OCI-LY3 (cell line): ENCODE results near the gene SENP6.
A peak's percentile ranks its signal among the peaks of the same experiment; 100 is the strongest.
"Not testable (repeated sequence)": the region's sequence is repeated elsewhere in the genome, so short reads cannot be mapped to it uniquely, and the experiment has no call there.

Experiments used
- H2AFZ ChIP-seq: fragments of 200-600, 300-600 bp; shearing (Covaris generic); 2 replicates; pipeline ENCODE4 v1.6.0; 2014; ENCODE audit warnings: antibody characterized with exemption, low read depth, low read length
- H3K27ac ChIP-seq: fragments of 200-600, 300-600 bp; sonication (generic); 2 replicates; pipeline ENCODE4 v1.5.1; 2014; ENCODE audit warnings: mild to moderate bottlenecking, low read length, moderate library complexity, mixed read lengths
- H3K27me3 ChIP-seq: fragments of 200-600, 300-600 bp; sonication (generic); 2 replicates; pipeline ENCODE4 v1.6.1; 2014; ENCODE audit warnings: low read depth, low read length, mixed read lengths
- H3K36me3 ChIP-seq: fragments of 200-600, 300-600 bp; sonication (generic); replicated peaks from 2 replicates; pipeline ENCODE3; 2014; ENCODE audit warnings: low read depth, low read length, mixed read lengths
- H3K4me1 ChIP-seq: fragments of 300-600, 200-600 bp; sonication (generic); 2 replicates; pipeline ENCODE4 v1.6.1; 2014; ENCODE audit warnings: low read length, mixed read lengths
- H3K4me2 ChIP-seq: fragments of 200-600, 300-600 bp; sonication (generic); 2 replicates; pipeline ENCODE4 v1.6.1; 2014; ENCODE audit warnings: low read length, mixed read lengths
- H3K4me3 ChIP-seq: fragments of 300-600, 200-600 bp; sonication (generic); 2 replicates; pipeline ENCODE4 v1.5.1; 2014; ENCODE audit warnings: antibody characterized with exemption, mild to moderate bottlenecking, low read length, moderate library complexity
- H3K79me2 ChIP-seq: fragments of 300-600, 200-600 bp; shearing (Covaris generic); 2 replicates; pipeline ENCODE4 v1.6.1; 2014; ENCODE audit warnings: mild to moderate bottlenecking, low read length, mixed read lengths
- H3K9ac ChIP-seq: fragments of 300-600, 200-600 bp; shearing (Covaris generic); 2 replicates; pipeline ENCODE4 v1.6.0; 2014; ENCODE audit warnings: mild to moderate bottlenecking, low read length, moderate library complexity
- H3K9me3 ChIP-seq: fragments of 200-600, 300-600 bp; shearing (Covaris generic); 2 replicates; pipeline ENCODE4 v1.6.1; 2014; ENCODE audit warnings: low read length, mixed read lengths; ENCODE audit not compliant: insufficient read depth
- H4K20me1 ChIP-seq: fragments of 200-600, 300-600 bp; sonication (generic); 2 replicates; pipeline ENCODE4 v1.6.1; 2016; ENCODE audit warnings: low read length, mixed read lengths; ENCODE audit not compliant: insufficient read depth
- EZH2phosphoT487 ChIP-seq: fragments of 200-600 bp; shearing (Covaris generic); IDR thresholded peaks from 2 replicates; pipeline ENCODE4 v1.6.1; 2018; ENCODE audit warnings: antibody characterized with exemption, mixed run types, low read depth
- TF ChIP-seq, protein P1 (sequence below): fragments of 200-600, 300-600 bp; sonication (generic); IDR thresholded peaks from 2 replicates; pipeline ENCODE4 v1.5.1; 2014; ENCODE audit warnings: antibody characterized with exemption, low read length, low read depth

Gene SENP6

GRCh38 chr6:75590370-75590769 lies 11.3 kb upstream of the SENP6 start:
- no peaks in the 10 kb centered on the region for H3K27me3 ChIP-seq
- no peaks in the 10 kb centered on the region for H4K20me1 ChIP-seq
- TF ChIP-seq, protein P1, sequence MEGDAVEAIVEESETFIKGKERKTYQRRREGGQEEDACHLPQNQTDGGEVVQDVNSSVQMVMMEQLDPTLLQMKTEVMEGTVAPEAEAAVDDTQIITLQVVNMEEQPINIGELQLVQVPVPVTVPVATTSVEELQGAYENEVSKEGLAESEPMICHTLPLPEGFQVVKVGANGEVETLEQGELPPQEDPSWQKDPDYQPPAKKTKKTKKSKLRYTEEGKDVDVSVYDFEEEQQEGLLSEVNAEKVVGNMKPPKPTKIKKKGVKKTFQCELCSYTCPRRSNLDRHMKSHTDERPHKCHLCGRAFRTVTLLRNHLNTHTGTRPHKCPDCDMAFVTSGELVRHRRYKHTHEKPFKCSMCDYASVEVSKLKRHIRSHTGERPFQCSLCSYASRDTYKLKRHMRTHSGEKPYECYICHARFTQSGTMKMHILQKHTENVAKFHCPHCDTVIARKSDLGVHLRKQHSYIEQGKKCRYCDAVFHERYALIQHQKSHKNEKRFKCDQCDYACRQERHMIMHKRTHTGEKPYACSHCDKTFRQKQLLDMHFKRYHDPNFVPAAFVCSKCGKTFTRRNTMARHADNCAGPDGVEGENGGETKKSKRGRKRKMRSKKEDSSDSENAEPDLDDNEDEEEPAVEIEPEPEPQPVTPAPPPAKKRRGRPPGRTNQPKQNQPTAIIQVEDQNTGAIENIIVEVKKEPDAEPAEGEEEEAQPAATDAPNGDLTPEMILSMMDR, result no peak
- TF ChIP-seq EZH2phosphoT487, result no peak
- H3K36me3 ChIP-seq, result no peaks in the 10 kb centered on the region
- no peak overlapping the region for H2AFZ ChIP-seq
- no peak overlapping the region for H3K27ac ChIP-seq
- H3K9ac ChIP-seq, result no peak overlapping the region
- no peak overlapping the region for H3K4me3 ChIP-seq
- H3K4me2 ChIP-seq, result no peak overlapping the region
- peaks cover 16% of the 10 kb centered on the region for H3K4me1 ChIP-seq
- no peaks in the 10 kb centered on the region for H3K9me3 ChIP-seq
- H3K79me2 ChIP-seq, result no peaks in the 10 kb centered on the region

DNA sequence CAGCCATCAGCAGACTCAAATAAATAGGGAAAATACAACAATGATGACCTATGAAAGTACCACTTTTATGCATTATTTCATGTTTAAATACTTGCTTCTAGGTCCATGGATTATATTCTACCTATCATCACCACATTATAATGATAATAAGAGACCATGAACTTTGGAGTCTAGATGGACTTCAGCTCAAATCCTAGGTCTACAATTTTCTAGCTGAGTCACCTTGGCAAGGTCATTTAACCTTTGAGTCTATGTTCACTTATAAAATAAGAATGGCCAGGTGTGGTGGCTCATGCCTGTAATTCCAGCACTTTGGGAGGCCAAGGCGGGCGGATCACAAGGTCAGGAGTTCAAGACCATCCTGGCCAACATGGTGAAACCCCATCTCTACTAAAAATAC lies 5.3 kb upstream of the SENP6 start:
- H3K36me3 ChIP-seq, H3K27me3 ChIP-seq, H3K27ac ChIP-seq: not testable (repeated sequence)

DNA sequence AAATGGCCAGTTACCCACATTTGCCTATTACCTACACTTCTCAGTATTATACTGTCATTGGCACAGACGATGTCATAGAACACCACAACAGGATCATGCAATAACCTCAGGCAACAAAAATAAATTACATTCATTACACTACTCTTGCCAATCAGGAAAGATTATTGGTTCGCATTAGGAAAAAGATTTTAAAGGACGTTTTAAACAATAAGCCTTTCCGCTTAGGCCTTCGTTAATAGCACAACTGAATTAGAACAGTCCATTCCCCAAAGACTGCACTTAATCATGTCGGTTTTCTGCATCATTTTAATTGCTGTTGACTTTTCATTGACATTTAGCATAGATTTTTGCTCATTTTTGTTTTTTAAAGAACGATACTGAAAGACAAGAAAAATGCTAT lies 912 bp upstream of the SENP6 start:
- Histone ChIP-seq H2AFZ (peak overlapping the region; percentile 95), H4K20me1 (peaks cover 16% of the 10 kb centered on the region; the same call in 1 of the 2 replicates), H3K79me2 (peaks cover 51% of the 10 kb centered on the region), H3K4me1 (peaks cover 28% of the 10 kb centered on the region), H3K36me3 (peaks cover 6% of the 10 kb centered on the region), H3K27ac (peak overlapping the region; percentile 70; the same call in 1 of the 2 replicates), H3K9ac (peak overlapping the region; percentile 88), H3K9me3 (no peaks in the 10 kb centered on the region), H3K4me2 (peak overlapping the region; percentile 82), H3K27me3 (no peaks in the 10 kb centered on the region), H3K4me3 (peak overlapping the region; percentile 97)
- TF ChIP-seq, protein P1, result no peak

More for the DNA sequence above, 5.3 kb upstream of the SENP6 start:
- H3K4me1 ChIP-seq, H3K9me3 ChIP-seq, H4K20me1 ChIP-seq, H3K4me2 ChIP-seq, H2AFZ ChIP-seq, H3K4me3 ChIP-seq, H3K9ac ChIP-seq, H3K79me2 ChIP-seq: not testable (repeated sequence)

DNA sequence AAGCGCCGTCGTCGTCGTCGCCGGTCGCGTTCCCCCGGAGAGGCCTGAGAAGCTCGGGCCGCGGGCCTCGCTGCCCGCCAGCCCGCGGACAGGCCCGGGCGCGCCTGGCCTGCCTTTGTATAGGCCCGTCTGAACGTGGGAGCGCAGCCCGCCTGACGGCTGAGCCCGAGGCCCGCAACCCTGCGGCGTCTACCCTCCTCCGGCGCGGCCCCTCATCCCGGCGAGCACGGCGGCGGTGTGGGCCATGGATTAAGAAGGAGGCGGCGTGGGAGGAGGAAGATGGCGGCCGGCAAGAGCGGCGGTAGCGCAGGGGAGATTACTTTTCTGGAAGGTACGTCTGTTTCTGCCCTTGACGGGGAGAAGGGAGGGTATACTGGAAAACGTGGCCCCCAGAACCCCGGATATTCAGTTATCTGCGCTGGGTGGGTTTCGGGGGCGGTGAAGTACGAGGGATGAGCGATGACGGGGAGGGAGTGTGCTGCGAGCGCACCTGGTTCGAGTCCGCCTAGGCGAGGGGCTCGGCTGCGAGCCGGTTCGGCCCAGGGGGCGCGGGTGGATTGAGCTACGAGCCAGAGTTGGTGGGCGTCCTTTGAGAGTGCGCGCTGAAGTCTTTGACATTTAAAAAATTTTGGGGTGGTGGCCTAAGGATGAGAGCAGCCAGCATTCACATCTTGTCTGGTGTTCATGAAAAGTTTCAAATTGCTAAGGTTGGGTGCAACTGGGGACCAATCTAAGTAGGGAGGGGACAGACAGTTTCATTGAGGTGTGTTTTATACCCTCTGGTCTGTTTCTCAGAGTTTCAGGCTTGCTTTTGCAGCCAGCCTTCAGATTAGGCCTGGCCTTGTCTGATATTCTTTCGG lies 796 bp downstream of the SENP6 start:
- peak overlapping the region; percentile 85 for H3K4me2 ChIP-seq
- H3K36me3 ChIP-seq, result peaks cover 6% of the 10 kb centered on the region
- peak overlapping the region; percentile 97 for H3K4me3 ChIP-seq
- peaks cover 69% of the 10 kb centered on the region for H3K79me2 ChIP-seq
- no peaks in the 10 kb centered on the region for H3K9me3 ChIP-seq
- peak overlapping the region; percentile 70 for H3K27ac ChIP-seq
- TF ChIP-seq, protein P1, result no peak
- no peak for TF ChIP-seq EZH2phosphoT487
- no peaks in the 10 kb centered on the region for H3K27me3 ChIP-seq
- H4K20me1 ChIP-seq, result peaks cover 32% of the 10 kb centered on the region
- H3K4me1 ChIP-seq, result peaks cover 25% of the 10 kb centered on the region
- peak overlapping the region; percentile 88 for H3K9ac ChIP-seq
- H2AFZ ChIP-seq, result peak overlapping the region; percentile 56
